Endothelial cell of umbilical vein (primary cell): Measurements from ENCODE around the gene ZMYND11. TPM values are rescaled to one million over a fixed set of nuclear protein-coding genes. Genes with fewer than 3 reads are reported as not detected.

Source experiments
- BruUV-seq: library from RNA; stranded (reverse); fragments of 400-500 nt; replicated peaks from 2 replicates; lab custom pipeline; 2021; lab: Mats Ljungman, UMichigan
- CTCF ChIA-PET: fragments of 300-600, 350-600 bp; sonication (Branson Sonifier 250); formaldehyde crosslinking; loops from one replicate; lab custom pipeline; 2021; ENCODE audit warnings: antibody characterized with exemption, inconsistent platforms; lab: Charles Lee
- POLR2A ChIA-PET: fragments of 300-600, 350-600 bp; sonication (Branson Sonifier 250); formaldehyde crosslinking; loops from one replicate; lab custom pipeline; 2021; ENCODE audit warnings: antibody characterized with exemption, inconsistent platforms; lab: Charles Lee
- DNase-seq: peaks from one replicate; pipeline ENCODE4 v3.0.0-alpha.2; 2011; ENCODE audit warnings: low read depth, low spot score
- FAIRE-seq: peaks from 2 replicates; lab custom pipeline; 2011; peaks lifted over from hg19 to GRCh38; lab: Jason Lieb, UNC
- H2AFZ ChIP-seq: 2 replicates; pipeline ENCODE4 v1.6.0; 2012; ENCODE audit warnings: low read depth, low read length, control low read depth, inconsistent platforms
- H3K27ac ChIP-seq: 2 replicates; pipeline ENCODE4 v1.5.1; 2011; ENCODE audit warnings: low read depth, mild to moderate bottlenecking, control low read depth, low read length, moderate library complexity; ENCODE audit not compliant: insufficient read depth
- H3K27me3 ChIP-seq, 2 experiments: 2 replicates each; pipeline versions ENCODE4 v1.6.0 to v1.6.1; 2011; ENCODE audit warnings: low read length in 2 of 2, mixed read lengths in 1 of 2; ENCODE audit not compliant: control insufficient read depth in 2 of 2, insufficient read depth in 2 of 2
- H3K36me3 ChIP-seq, 2 experiments: 2 replicates in 1 of 2; 3 replicates in 1 of 2; pipeline ENCODE4 v1.5.1; 2011; ENCODE audit warnings: low read length in 2 of 2, mild to moderate bottlenecking in 1 of 2, moderate library complexity in 1 of 2; ENCODE audit not compliant: control insufficient read depth in 2 of 2, insufficient read depth in 2 of 2; ENCODE audit errors: extremely low read depth in 1 of 2
- H3K4me1 ChIP-seq: 3 replicates; pipeline ENCODE4 v1.5.1; 2011; ENCODE audit warnings: mild to moderate bottlenecking, low read length; ENCODE audit not compliant: control insufficient read depth, insufficient read depth; ENCODE audit errors: extremely low read depth
- H3K4me2 ChIP-seq: 2 replicates; pipeline ENCODE4 v1.6.1; 2011; ENCODE audit warnings: low read length, control low read depth, mixed read lengths; ENCODE audit not compliant: insufficient read depth
- H3K4me3 ChIP-seq, 3 experiments: fragments of 200-600 bp in 1 of 3; sonication (generic), shearing (Covaris generic) in 1 of 3; replicated peaks in 1 of 3; 2 replicates each; pipeline ENCODE4 v1.5.1; 2011 to 2016; ENCODE audit warnings: control low read depth in 3 of 3, low read length in 3 of 3, mild to moderate bottlenecking in 2 of 3, inconsistent platforms in 1 of 3, low read depth in 1 of 3, moderate library complexity in 1 of 3; ENCODE audit not compliant: insufficient read depth in 1 of 3
- H3K79me2 ChIP-seq: 2 replicates; pipeline ENCODE4 v1.6.0; 2012; ENCODE audit warnings: low read length, inconsistent platforms; ENCODE audit not compliant: control insufficient read depth, insufficient read depth
- H3K9ac ChIP-seq: replicated peaks from 2 replicates; pipeline ENCODE3; 2011; ENCODE audit warnings: low read length, control low read depth; ENCODE audit not compliant: insufficient read depth; ENCODE audit errors: extremely low read depth
- H3K9me1 ChIP-seq: replicated peaks from 3 replicates; pipeline ENCODE4 v1.6.0; 2011; ENCODE audit warnings: mild to moderate bottlenecking, low read length; ENCODE audit not compliant: control insufficient read depth, insufficient read depth; ENCODE audit errors: extremely low read depth
- H3K9me3 ChIP-seq: replicated peaks from 2 replicates; pipeline ENCODE4 v1.5.1; 2012; ENCODE audit warnings: low read length, inconsistent platforms; ENCODE audit not compliant: control insufficient read depth, insufficient read depth
- H4K20me1 ChIP-seq: replicated peaks from 2 replicates; pipeline ENCODE3; 2011; ENCODE audit warnings: mild to moderate bottlenecking, low read length; ENCODE audit not compliant: control insufficient read depth, insufficient read depth; ENCODE audit errors: extremely low read depth
- CTCF ChIP-seq, 2 donors: IDR thresholded peaks; 1 replicate in 1 of 2; 2 replicates in 1 of 2; pipeline ENCODE4 v1.5.1; 2011; ENCODE audit warnings: low read length in 2 of 2, mild to moderate bottlenecking in 2 of 2, moderate library complexity in 2 of 2, control low read depth in 1 of 2, inconsistent platforms in 1 of 2, low read depth in 1 of 2; ENCODE audit not compliant: insufficient read depth in 1 of 2; ENCODE audit errors: extremely low read depth in 1 of 2
- EZH2 ChIP-seq: IDR thresholded peaks from 2 replicates; pipeline ENCODE4 v1.6.1; 2012; ENCODE audit warnings: borderline replicate concordance, low read depth, mild to moderate bottlenecking, moderate library complexity, low read length, inconsistent platforms; ENCODE audit not compliant: severe bottlenecking
- FOS ChIP-seq: IDR thresholded peaks from 2 replicates; pipeline ENCODE4 v1.6.1; 2011; ENCODE audit warnings: mild to moderate bottlenecking, low read length, moderate library complexity, borderline replicate concordance; ENCODE audit not compliant: insufficient read depth
- GATA2 ChIP-seq: IDR thresholded peaks from 2 replicates; pipeline ENCODE4 v1.7.0; 2011; ENCODE audit warnings: low read depth, mild to moderate bottlenecking, moderate library complexity, mixed read lengths, low read length; ENCODE audit not compliant: insufficient read length, insufficient read depth
- JUN ChIP-seq: IDR thresholded peaks from 2 replicates; pipeline ENCODE4 v1.6.1; 2011; ENCODE audit warnings: borderline replicate concordance, low read depth; ENCODE audit not compliant: insufficient read length, insufficient read depth
- MAX ChIP-seq: IDR thresholded peaks from 2 replicates; pipeline ENCODE4 v1.6.1; 2011; ENCODE audit not compliant: insufficient read depth, insufficient read length
- MYC ChIP-seq: IDR thresholded peaks from one replicate; pipeline ENCODE4 v1.6.1; 2011; ENCODE audit warnings: mild to moderate bottlenecking, low read depth, low read length
- POLR2A ChIP-seq: IDR thresholded peaks from 2 replicates; pipeline ENCODE4 v1.6.1; 2012; ENCODE audit warnings: low read depth, mild to moderate bottlenecking, control low read depth, low read length
- POLR2AphosphoS5 ChIP-seq: IDR thresholded peaks from 2 replicates; pipeline ENCODE4 v1.6.1; 2012; ENCODE audit warnings: low read depth, mild to moderate bottlenecking, control low read depth, low read length, moderate library complexity; ENCODE audit not compliant: insufficient read depth
- dilution Hi-C: fragments of 300-500 bp; cut with MboI; formaldehyde crosslinking; loops from one replicate; pipeline ENCODE4 v1.15.0; 2019; ENCODE audit warnings: low sequenced_read_pairs; ENCODE audit not compliant: extremely low pct_ligation_motif_present
- intact Hi-C: fragments of 100-400 bp; cut with micrococcal nuclease; formaldehyde crosslinking; loops from one replicate; pipeline ENCODE4 v1.10.0; 2022
- polyA plus RNA-seq, 4 experiments: library from polyadenylated mRNA; depleted of rRNA in 3 of 4; stranded (reverse) in 3 of 4; unstranded in 1 of 4; fragments of >200 nt; gene quantifications; 2 replicates each; pipeline versions ENCODE4 v1.2.1 to v1.2.3, GENCODE V29; 2011 to 2012; ENCODE audit warnings: missing spikeins in 1 of 4
- total RNA-seq: library from RNA; stranded (reverse); gene quantifications from 2 replicates; pipeline ENCODE4 v1.2.3, GENCODE V29; 2021

Gene ZMYND11
- total and polyA plus RNA-seq, 2 donors (not counting 3 experiments of a cell fraction or from before 2014, with no cell fraction given) = 17.0 to 56.0 TPM

- no peak for TF ChIP-seq CTCF (IDR thresholded peaks at IDR 0.05; ENCODE audit: extremely low read depth in 1 of 2, insufficient read depth in 1 of 2, low read depth in 1 of 2, low read length in 2 of 2)
- TF ChIP-seq POLR2A = no peak
- no peak for TF ChIP-seq MAX
- no peak for TF ChIP-seq FOS
- no peak for TF ChIP-seq JUN
- TF ChIP-seq EZH2 = no peak
- no peak for TF ChIP-seq POLR2AphosphoS5
- TF ChIP-seq GATA2 = no peak
- no peak for TF ChIP-seq MYC
- ChIA-PET POLR2A (no interaction called here), CTCF (interaction anchor here (0.6 kb wide), 1 partner anchor 60 kb away, joined by 3 read pairs; no protein-coding TSS in a partner anchor)
- FAIRE-seq (no peak), DNase-seq (peak; percentile 48)
- Histone ChIP-seq H3K4me3 (peak overlapping the region; percentile 39 to 96 (median 88)), H3K4me1 (peaks cover 35% of the 10 kb centered on the region), H3K36me3 (no peaks in the 10 kb centered on the region), H3K9me1 (no peaks in the 10 kb centered on the region), H3K79me2 (peaks cover 42% of the 10 kb centered on the region), H3K27ac (peak overlapping the region; percentile 74), H3K4me2 (peak overlapping the region; percentile 98), H3K9me3 (no peaks in the 10 kb centered on the region), H3K27me3 (no peaks in the 10 kb centered on the region), H2AFZ (peak overlapping the region; percentile 86), H4K20me1 (peaks cover 3% of the 10 kb centered on the region), H3K9ac (peak overlapping the region; percentile 87)
- dilution Hi-C loops = no loop called here
- intact Hi-C loops = loop anchor here (5.0 kb wide), 1 partner anchor 68 kb away; no protein-coding TSS in a partner anchor
- no TSS peak for BruUV-seq
Measured at GRCh38 chr10:134247-135131, 766 bp upstream of the ZMYND11 start.
